Measurements from ENCODE around the gene SUPT5H. TPM values are rescaled to one million over a fixed set of nuclear protein-coding genes. Genes with fewer than 3 reads are reported as not detected.

Gene SUPT5H
- total and polyA plus RNA-seq, 10 of the 15 experiments (the other 5 are each of a cell fraction or from before 2014, with no cell fraction given), result 27.2 to 194 (median 83.6) TPM

DNA sequence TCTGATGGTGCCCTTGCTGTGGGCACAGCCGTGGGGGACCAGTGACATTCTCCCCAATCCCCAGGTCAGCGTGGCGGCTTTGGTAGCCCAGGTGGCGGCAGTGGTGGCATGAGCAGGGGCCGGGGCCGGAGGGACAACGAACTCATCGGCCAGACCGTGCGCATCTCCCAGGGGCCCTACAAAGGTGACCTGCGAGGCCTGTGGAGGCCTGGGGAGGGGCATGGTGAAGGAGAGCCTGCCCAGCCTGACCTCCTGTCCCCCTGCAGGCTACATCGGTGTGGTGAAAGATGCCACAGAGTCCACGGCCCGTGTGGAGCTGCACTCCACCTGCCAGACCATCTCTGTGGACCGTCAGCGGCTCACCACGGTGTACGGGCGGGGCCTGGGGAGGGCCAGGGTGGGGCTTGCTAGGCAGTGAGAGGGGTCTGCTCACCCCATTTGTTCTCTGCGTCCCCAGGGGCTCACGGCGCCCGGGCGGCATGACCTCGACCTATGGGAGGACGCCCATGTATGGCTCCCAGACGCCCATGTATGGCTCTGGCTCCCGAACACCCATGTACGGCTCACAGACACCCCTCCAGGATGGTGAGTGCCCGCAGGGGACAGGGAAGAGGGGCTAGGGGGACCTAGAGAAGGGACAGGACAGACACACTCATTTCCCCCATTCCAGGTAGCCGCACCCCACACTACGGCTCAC lies 27.5 kb downstream of the SUPT5H start:
- no peaks in the 10 kb centered on the region for H3K27me3 ChIP-seq (replicated peaks in 1 of 2; ENCODE audit: control insufficient read depth in 2 of 2, insufficient read depth in 2 of 2, low read length in 1 of 2)
- H3K27ac ChIP-seq (ENCODE audit: control insufficient read depth, insufficient read depth), result no peak overlapping the region
- ATAC-seq (no peak), FAIRE-seq (no peak), DNase-seq (ENCODE audit: low read depth, low spot score) (no peak)
- intact Hi-C loops (cut with micrococcal nuclease; ENCODE audit: unreplicated experiment), result no loop called here
- no peaks in the 10 kb centered on the region for H3K9me3 ChIP-seq (replicated peaks; ENCODE audit: control insufficient read depth, insufficient read depth, low read length)
- BruUV-seq (replicated peaks), result no TSS peak
- H3K79me2 ChIP-seq (ENCODE audit: control insufficient read depth, insufficient read depth, low read length), result no peaks in the 10 kb centered on the region
- CTCF ChIA-PET, result interaction anchor here (1.7 kb wide), 1 partner anchor 57 kb away, joined by 4 read pairs; no protein-coding TSS in a partner anchor
- TF ChIP-seq HCFC1 (IDR thresholded peaks at IDR 0.05; ENCODE audit: low read length) (no peak), NFXL1 (IDR thresholded peaks at IDR 0.05; ENCODE audit: borderline replicate concordance) (no peak), RELA (IDR thresholded peaks at IDR 0.05; ENCODE audit: borderline replicate concordance, partially characterized antibody) (no peak), MYB (IDR thresholded peaks at IDR 0.05; ENCODE audit: borderline replicate concordance, low read depth, low read length) (no peak), CHD1 (IDR thresholded peaks at IDR 0.05; ENCODE audit: low read depth, low read length) (no peak), BRCA1 (IDR thresholded peaks at IDR 0.05; ENCODE audit: low read depth, low read length) (no peak), CBX5 (IDR thresholded peaks at IDR 0.05; ENCODE audit: low read depth) (no peak), TBL1XR1 (IDR thresholded peaks at IDR 0.05; ENCODE audit: low read depth, low read length) (no peak), RUNX3 (IDR thresholded peaks at IDR 0.05; ENCODE audit: low read length) (no peak), SPI1 (IDR thresholded peaks at IDR 0.05; ENCODE audit: borderline replicate concordance, insufficient read depth, low read depth, low read length) (no peak), POLR2A (IDR thresholded peaks at IDR 0.05; ENCODE audit: low read depth, low read length) (no peak)
- TF ChIP-seq, protein P1, sequence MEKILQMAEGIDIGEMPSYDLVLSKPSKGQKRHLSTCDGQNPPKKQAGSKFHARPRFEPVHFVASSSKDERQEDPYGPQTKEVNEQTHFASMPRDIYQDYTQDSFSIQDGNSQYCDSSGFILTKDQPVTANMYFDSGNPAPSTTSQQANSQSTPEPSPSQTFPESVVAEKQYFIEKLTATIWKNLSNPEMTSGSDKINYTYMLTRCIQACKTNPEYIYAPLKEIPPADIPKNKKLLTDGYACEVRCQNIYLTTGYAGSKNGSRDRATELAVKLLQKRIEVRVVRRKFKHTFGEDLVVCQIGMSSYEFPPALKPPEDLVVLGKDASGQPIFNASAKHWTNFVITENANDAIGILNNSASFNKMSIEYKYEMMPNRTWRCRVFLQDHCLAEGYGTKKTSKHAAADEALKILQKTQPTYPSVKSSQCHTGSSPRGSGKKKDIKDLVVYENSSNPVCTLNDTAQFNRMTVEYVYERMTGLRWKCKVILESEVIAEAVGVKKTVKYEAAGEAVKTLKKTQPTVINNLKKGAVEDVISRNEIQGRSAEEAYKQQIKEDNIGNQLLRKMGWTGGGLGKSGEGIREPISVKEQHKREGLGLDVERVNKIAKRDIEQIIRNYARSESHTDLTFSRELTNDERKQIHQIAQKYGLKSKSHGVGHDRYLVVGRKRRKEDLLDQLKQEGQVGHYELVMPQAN (conservative IDR thresholded peaks at IDR 0.05), result no peak
- TF ChIP-seq, protein P2, sequence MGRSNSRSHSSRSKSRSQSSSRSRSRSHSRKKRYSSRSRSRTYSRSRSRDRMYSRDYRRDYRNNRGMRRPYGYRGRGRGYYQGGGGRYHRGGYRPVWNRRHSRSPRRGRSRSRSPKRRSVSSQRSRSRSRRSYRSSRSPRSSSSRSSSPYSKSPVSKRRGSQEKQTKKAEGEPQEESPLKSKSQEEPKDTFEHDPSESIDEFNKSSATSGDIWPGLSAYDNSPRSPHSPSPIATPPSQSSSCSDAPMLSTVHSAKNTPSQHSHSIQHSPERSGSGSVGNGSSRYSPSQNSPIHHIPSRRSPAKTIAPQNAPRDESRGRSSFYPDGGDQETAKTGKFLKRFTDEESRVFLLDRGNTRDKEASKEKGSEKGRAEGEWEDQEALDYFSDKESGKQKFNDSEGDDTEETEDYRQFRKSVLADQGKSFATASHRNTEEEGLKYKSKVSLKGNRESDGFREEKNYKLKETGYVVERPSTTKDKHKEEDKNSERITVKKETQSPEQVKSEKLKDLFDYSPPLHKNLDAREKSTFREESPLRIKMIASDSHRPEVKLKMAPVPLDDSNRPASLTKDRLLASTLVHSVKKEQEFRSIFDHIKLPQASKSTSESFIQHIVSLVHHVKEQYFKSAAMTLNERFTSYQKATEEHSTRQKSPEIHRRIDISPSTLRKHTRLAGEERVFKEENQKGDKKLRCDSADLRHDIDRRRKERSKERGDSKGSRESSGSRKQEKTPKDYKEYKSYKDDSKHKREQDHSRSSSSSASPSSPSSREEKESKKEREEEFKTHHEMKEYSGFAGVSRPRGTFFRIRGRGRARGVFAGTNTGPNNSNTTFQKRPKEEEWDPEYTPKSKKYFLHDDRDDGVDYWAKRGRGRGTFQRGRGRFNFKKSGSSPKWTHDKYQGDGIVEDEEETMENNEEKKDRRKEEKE (IDR thresholded peaks at IDR 0.05), result no peak
- TF ChIP-seq, protein P3, sequence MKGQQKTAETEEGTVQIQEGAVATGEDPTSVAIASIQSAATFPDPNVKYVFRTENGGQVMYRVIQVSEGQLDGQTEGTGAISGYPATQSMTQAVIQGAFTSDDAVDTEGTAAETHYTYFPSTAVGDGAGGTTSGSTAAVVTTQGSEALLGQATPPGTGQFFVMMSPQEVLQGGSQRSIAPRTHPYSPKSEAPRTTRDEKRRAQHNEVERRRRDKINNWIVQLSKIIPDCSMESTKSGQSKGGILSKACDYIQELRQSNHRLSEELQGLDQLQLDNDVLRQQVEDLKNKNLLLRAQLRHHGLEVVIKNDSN (IDR thresholded peaks at IDR 0.05; ENCODE audit: borderline replicate concordance, extremely low read length, insufficient read depth, low read depth, low read length), result no peak
- TF ChIP-seq, protein P4, sequence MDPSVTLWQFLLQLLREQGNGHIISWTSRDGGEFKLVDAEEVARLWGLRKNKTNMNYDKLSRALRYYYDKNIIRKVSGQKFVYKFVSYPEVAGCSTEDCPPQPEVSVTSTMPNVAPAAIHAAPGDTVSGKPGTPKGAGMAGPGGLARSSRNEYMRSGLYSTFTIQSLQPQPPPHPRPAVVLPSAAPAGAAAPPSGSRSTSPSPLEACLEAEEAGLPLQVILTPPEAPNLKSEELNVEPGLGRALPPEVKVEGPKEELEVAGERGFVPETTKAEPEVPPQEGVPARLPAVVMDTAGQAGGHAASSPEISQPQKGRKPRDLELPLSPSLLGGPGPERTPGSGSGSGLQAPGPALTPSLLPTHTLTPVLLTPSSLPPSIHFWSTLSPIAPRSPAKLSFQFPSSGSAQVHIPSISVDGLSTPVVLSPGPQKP (IDR thresholded peaks at IDR 0.05; ENCODE audit: low read depth, low read length), result no peak
- TF ChIP-seq, protein P5, sequence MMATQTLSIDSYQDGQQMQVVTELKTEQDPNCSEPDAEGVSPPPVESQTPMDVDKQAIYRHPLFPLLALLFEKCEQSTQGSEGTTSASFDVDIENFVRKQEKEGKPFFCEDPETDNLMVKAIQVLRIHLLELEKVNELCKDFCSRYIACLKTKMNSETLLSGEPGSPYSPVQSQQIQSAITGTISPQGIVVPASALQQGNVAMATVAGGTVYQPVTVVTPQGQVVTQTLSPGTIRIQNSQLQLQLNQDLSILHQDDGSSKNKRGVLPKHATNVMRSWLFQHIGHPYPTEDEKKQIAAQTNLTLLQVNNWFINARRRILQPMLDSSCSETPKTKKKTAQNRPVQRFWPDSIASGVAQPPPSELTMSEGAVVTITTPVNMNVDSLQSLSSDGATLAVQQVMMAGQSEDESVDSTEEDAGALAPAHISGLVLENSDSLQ (IDR thresholded peaks at IDR 0.05), result no peak
- H3K4me1 ChIP-seq (ENCODE audit: control insufficient read depth, insufficient read depth, low read length), result no peaks in the 10 kb centered on the region
- in situ Hi-C loops (cut with MboI), result no loop called here
- RAD21 ChIA-PET (ENCODE audit: unreplicated experiment), result no interaction called here
- H3K9ac ChIP-seq (ENCODE audit: control insufficient read depth, insufficient read depth, low read length), result no peak overlapping the region
- peaks cover 43 to 69% of the 10 kb centered on the region in 2 experiments for H3K36me3 ChIP-seq (ENCODE audit: control insufficient read depth in 2 of 2, insufficient read depth in 2 of 2, low read length in 1 of 2)
- 96% methylated on average over 30 of the region's 32 CpGs for WGBS (ENCODE audit: insufficient coverage, insufficient replicate concordance, low lambda C conversion rate, missing lambda C conversion rate)
- H4K20me1 ChIP-seq (ENCODE audit: control insufficient read depth, insufficient read depth), result no peaks in the 10 kb centered on the region
- POLR2A ChIA-PET, result no interaction called here
- SMC1A ChIA-PET (ENCODE audit: uncharacterized antibody, unreplicated experiment), result interaction anchor here (1.3 kb wide), 1 partner anchor 32 kb away, joined by 4 read pairs; no protein-coding TSS in a partner anchor
- no peak overlapping the region for H3K4me2 ChIP-seq (ENCODE audit: control insufficient read depth, insufficient read depth)
- no peak overlapping the region for H2AFZ ChIP-seq (ENCODE audit: control insufficient read depth, low read depth, low read length)
- no peak overlapping the region for H3K4me3 ChIP-seq

Data from GM12878 (cell line).